ENCODE results near the gene GJB6. TPM values are rescaled to one million over a fixed set of nuclear protein-coding genes. Genes with fewer than 3 reads are reported as not detected.
A peak's percentile ranks its signal among the peaks of the same experiment; 100 is the strongest.

The GJB6 gene
- polyA plus RNA-seq, 1 of the 3 experiments (the other 2 are of a cell fraction) = not detected

DNA sequence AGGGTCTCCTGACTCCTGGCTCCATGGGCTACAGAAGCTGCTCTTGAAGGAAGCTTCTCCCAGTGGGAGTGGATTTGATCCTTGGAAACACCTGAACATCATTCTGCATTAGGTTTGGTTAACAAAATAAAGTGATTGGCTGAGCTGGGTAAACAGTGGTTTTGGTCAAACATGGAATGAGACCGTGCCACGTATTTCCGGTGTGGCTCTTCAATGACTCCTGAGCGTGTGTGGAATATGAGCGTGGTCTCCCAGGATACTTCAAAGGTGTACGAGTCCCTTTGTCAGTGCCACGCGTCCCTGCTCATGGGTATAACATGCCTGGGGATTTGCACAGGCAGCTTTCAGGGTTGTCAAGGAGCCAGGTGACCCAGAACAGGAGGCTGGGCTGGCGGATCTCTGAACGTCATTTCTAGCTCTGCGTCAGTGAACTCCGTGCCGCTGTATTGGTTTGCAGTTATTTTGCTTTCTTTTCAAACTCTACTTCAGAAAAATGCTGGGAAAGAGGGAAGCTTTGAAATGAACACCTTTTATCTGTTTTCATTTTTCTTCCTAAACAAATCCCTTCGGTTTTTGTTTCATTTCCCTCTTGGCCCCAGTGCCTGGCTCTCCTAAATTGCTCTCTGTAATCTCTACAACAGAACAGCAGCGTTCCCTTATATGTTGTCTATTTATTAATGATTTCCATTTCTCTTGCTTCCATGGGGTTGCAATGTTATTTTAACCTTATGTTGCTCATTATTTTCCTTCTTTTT, 26.3 kb upstream of the GJB6 start:
- 7% methylated on average over 15 of the region's 15 CpGs for WGBS (ENCODE audit: low lambda C conversion rate)
- no peaks in the 10 kb centered on the region for H3K4me1 ChIP-seq (ENCODE audit: control insufficient read depth in 1 of 2, insufficient read depth in 2 of 2, low read depth in 1 of 2, low read length in 1 of 2)
- TF ChIP-seq, protein P1, sequence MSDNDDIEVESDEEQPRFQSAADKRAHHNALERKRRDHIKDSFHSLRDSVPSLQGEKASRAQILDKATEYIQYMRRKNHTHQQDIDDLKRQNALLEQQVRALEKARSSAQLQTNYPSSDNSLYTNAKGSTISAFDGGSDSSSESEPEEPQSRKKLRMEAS (IDR thresholded peaks at IDR 0.05; ENCODE audit: low read depth) = no peak
- no peak for TF ChIP-seq YY1 (IDR thresholded peaks at IDR 0.05; ENCODE audit: low read depth)
- TF ChIP-seq RAD21 (IDR thresholded peaks at IDR 0.05; ENCODE audit: low read length) = no peak
- TF ChIP-seq JUND (IDR thresholded peaks at IDR 0.05) = no peak
- TF ChIP-seq, protein P2, sequence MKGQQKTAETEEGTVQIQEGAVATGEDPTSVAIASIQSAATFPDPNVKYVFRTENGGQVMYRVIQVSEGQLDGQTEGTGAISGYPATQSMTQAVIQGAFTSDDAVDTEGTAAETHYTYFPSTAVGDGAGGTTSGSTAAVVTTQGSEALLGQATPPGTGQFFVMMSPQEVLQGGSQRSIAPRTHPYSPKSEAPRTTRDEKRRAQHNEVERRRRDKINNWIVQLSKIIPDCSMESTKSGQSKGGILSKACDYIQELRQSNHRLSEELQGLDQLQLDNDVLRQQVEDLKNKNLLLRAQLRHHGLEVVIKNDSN (IDR thresholded peaks at IDR 0.05; ENCODE audit: borderline replicate concordance, low read depth) = no peak
- TF ChIP-seq, protein P3, sequence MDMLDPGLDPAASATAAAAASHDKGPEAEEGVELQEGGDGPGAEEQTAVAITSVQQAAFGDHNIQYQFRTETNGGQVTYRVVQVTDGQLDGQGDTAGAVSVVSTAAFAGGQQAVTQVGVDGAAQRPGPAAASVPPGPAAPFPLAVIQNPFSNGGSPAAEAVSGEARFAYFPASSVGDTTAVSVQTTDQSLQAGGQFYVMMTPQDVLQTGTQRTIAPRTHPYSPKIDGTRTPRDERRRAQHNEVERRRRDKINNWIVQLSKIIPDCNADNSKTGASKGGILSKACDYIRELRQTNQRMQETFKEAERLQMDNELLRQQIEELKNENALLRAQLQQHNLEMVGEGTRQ (IDR thresholded peaks at IDR 0.05; ENCODE audit: borderline replicate concordance, low read depth, low read length) = no peak
- no peaks in the 10 kb centered on the region for H3K9me3 ChIP-seq
- 0 out of 2 replicates have a peak, but pooled peaks cover 2% of the 10 kb centered on the region for H3K9me2 ChIP-seq
- 0 out of 2 replicates have a peak overlapping the region, but pooled peaks have one; percentile 44 for H3K4me2 ChIP-seq
- no peak overlapping the region for H3K9ac ChIP-seq
- H2AFZ ChIP-seq (ENCODE audit: low read depth) = peak overlapping the region; percentile 65; the same call in 1 of the 2 replicates
- H3K27ac ChIP-seq (ENCODE audit: low read depth in 2 of 2, low read length in 1 of 2) = no peak overlapping the region
- peaks cover 47% of the 10 kb centered on the region for H3K27me3 ChIP-seq (ENCODE audit: insufficient read depth)
- H3F3A ChIP-seq (replicated peaks; ENCODE audit: insufficient read depth) = no peaks in the 10 kb centered on the region
- no peaks in the 10 kb centered on the region for H3K79me2 ChIP-seq (ENCODE audit: insufficient read depth)
- H3K36me3 ChIP-seq (replicated peaks in 1 of 2; ENCODE audit: control insufficient read depth in 1 of 2, insufficient read depth in 2 of 2, low read length in 1 of 2) = no peaks in the 10 kb centered on the region
- DNase-seq = no peak
- H4K20me1 ChIP-seq (ENCODE audit: insufficient read depth) = no peaks in the 10 kb centered on the region
- H3K4me3 ChIP-seq (ENCODE audit: low read depth in 2 of 2, low read length in 1 of 2) = 0 out of 4 replicates have a peak overlapping the region, but pooled peaks of 1 of the 2 experiments have one; percentile 16
- ChIA-PET POLR2A (no interaction called here), CTCF (no interaction called here)

DNA sequence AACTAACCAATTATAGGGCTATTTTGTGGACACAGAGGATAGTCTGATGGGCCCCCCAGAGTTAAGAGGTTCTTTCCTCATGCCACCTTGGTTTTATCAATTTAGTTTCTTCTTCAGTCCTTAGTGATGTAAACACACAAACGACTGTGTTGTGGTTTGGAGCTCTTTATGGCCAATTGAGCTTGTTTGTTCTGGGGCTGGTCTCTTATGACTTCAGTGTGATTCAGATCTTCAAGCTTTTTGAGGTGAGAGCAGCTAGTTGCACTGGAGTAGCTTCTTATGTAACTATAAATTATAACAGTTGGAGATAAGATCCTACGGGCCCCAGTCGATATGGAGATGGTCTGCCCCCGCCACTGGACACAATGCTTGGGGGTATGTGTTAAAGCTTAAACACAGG, 22.0 kb upstream of the GJB6 start:
- Histone ChIP-seq H3K9ac (no peak overlapping the region), H3K79me2 (ENCODE audit: insufficient read depth) (no peaks in the 10 kb centered on the region), H4K20me1 (ENCODE audit: insufficient read depth) (no peaks in the 10 kb centered on the region), H3K4me3 (ENCODE audit: low read depth in 2 of 2, low read length in 1 of 2) (no peak overlapping the region), H3K36me3 (replicated peaks in 1 of 2; ENCODE audit: control insufficient read depth in 1 of 2, insufficient read depth in 2 of 2, low read length in 1 of 2) (no peaks in the 10 kb centered on the region), H3K4me1 (ENCODE audit: control insufficient read depth in 1 of 2, insufficient read depth in 2 of 2, low read depth in 1 of 2, low read length in 1 of 2) (no peaks in the 10 kb centered on the region), H3K27me3 (ENCODE audit: insufficient read depth) (peaks cover 66% of the 10 kb centered on the region; the same call in 1 of the 2 replicates), H3K9me3 (no peaks in the 10 kb centered on the region), H2AFZ (ENCODE audit: low read depth) (no peak overlapping the region), H3K4me2 (no peak overlapping the region), H3K9me2 (no peaks in the 10 kb centered on the region), H3F3A (replicated peaks; ENCODE audit: insufficient read depth) (no peaks in the 10 kb centered on the region), H3K27ac (ENCODE audit: low read depth in 2 of 2, low read length in 1 of 2) (no peak overlapping the region)
- no peak for DNase-seq
- ChIA-PET POLR2A (no interaction called here), CTCF (no interaction called here)
- TF ChIP-seq TCF12 (IDR thresholded peaks at IDR 0.05) = no peak
- no peak for TF ChIP-seq RAD21 (IDR thresholded peaks at IDR 0.05; ENCODE audit: low read length)
- no peak for TF ChIP-seq JUND (IDR thresholded peaks at IDR 0.05)
- no peak for TF ChIP-seq FOSL2 (IDR thresholded peaks at IDR 0.05; ENCODE audit: borderline replicate concordance, low read depth)
- no peak for TF ChIP-seq EZH2phosphoT487 (IDR thresholded peaks at IDR 0.05; ENCODE audit: borderline replicate concordance, low read depth)
- TF ChIP-seq SMC3 (IDR thresholded peaks at IDR 0.05; ENCODE audit: low read depth, low read length) = no peak
- TF ChIP-seq, protein P4, sequence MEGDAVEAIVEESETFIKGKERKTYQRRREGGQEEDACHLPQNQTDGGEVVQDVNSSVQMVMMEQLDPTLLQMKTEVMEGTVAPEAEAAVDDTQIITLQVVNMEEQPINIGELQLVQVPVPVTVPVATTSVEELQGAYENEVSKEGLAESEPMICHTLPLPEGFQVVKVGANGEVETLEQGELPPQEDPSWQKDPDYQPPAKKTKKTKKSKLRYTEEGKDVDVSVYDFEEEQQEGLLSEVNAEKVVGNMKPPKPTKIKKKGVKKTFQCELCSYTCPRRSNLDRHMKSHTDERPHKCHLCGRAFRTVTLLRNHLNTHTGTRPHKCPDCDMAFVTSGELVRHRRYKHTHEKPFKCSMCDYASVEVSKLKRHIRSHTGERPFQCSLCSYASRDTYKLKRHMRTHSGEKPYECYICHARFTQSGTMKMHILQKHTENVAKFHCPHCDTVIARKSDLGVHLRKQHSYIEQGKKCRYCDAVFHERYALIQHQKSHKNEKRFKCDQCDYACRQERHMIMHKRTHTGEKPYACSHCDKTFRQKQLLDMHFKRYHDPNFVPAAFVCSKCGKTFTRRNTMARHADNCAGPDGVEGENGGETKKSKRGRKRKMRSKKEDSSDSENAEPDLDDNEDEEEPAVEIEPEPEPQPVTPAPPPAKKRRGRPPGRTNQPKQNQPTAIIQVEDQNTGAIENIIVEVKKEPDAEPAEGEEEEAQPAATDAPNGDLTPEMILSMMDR (IDR thresholded peaks at IDR 0.05) = no peak
- no peak for TF ChIP-seq SIN3A (IDR thresholded peaks at IDR 0.05; ENCODE audit: borderline replicate concordance, low read depth, low read length)
- 12% methylated on average over 4 of the region's 4 CpGs for WGBS (ENCODE audit: low lambda C conversion rate)
